K562 (cell line): Measurements from ENCODE around the gene TJAP1. TPM values are rescaled to one million over a fixed set of nuclear protein-coding genes. Genes with fewer than 3 reads are reported as not detected.

Experiments used
- MGA ChIP-seq: fragments of 450-650 bp; IDR thresholded peaks from 2 replicates; pipeline ENCODE4 v1.6.1; 2016; ENCODE audit warnings: mild to moderate bottlenecking, moderate library complexity
- ZNF695 ChIP-seq: fragments of 450-650 bp; formaldehyde crosslinking; IDR thresholded peaks from 2 replicates; pipeline ENCODE4 v1.4.0; 2020; ENCODE audit warnings: mild to moderate bottlenecking, moderate library complexity
- polyA plus RNA-seq, 8 experiments: library from polyadenylated mRNA; depleted of rRNA in 4 of 8; stranded (reverse) in 5 of 8; unstranded in 3 of 8; fragments of >200 nt; fragmentation: Nextera tagmentation in 2 of 8; fragmentation: Illumina TruSeq in 1 of 8; extraction: Ambion mirVana in 2 of 8; extraction: Trizol in 1 of 8; gene quantifications; 2 replicates each; pipeline versions ENCODE4 v1.2.1 to v1.2.3, GENCODE V29; 2011 to 2014; ENCODE audit warnings: inconsistent platforms in 1 of 8, missing spikeins in 1 of 8
- total RNA-seq, 7 experiments: library from RNA; depleted of rRNA in 6 of 7; stranded (reverse); fragments of >200 nt in 6 of 7; fragmentation: Illumina TruSeq in 2 of 7; extraction: Trizol in 2 of 7; gene quantifications; 2 replicates each; pipeline versions ENCODE4 v1.2.1 to v1.2.3, GENCODE V29; 2011 to 2021; ENCODE audit warnings: low replicate concordance in 1 of 7

Gene TJAP1
- total and polyA plus RNA-seq, 9 of the 15 experiments (the other 6 are each of a cell fraction or from before 2014, with no cell fraction given) = 0.06 to 35.8 (median 16.2) TPM

DNA sequence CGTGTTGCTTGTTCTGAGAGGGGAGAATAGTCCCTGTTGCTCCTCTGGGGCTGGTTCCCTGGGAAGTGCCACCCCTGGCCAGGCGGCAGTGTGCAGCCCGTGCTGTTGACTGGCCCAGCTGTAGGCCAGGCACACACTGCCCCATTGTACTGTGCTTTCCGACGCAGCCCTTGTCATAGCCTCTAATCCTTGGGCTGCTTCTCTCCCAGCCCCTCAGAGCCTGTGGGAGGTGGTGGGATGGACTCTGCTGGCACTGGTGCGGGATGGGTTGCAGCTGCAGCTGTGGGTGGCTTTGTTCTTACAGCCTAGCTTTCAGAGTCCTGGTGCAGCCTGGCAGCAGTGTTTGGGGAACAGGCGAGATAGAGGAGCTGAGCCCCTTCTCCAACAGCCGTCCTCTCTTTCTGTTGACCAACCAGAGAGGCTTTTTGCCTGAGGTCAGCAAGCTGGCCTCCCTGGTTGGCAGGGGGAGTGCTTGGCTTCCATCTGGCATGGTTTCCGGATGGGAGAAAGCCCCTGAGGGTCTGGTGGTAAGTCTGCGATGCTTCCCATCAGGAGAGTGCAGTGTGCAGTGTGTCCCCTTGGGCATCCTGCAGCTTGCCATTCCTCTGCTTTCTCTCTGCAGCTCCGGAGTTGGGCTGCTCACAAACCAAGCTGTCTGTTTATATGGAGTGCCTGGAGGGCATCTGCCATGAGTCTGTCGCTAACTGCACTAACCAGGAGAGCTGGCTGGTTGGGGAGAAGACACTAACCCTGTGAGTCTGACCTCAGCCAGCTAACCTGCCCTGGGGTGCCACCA, 12.1 kb downstream of the TJAP1 start (continued):
- TF ChIP-seq ZNF695 (CRISPR knock-in tag) (no peak), MGA (no peak)
- TF ChIP-seq, all 486 proteins: peak for 0
